Measurements from ENCODE around the gene C1QL1.

C1QL1 gene

GRCh38 chr17:44935116-44935515 lies 33.0 kb downstream of the C1QL1 start:
- Histone ChIP-seq H3K4me1 (ENCODE audit: control insufficient read depth in 1 of 2, insufficient read depth in 1 of 2, low read depth in 1 of 2, low read length in 1 of 2) (no peaks in the 10 kb centered on the region), H3K27ac (no peak overlapping the region), H3K27me3 (no peaks in the 10 kb centered on the region), H3K9me3 (no peaks in the 10 kb centered on the region), H3K4me3 (ENCODE audit: low read depth in 1 of 2, low read length in 1 of 2) (no peak overlapping the region), H3K36me3 (peaks cover 60% of the 10 kb centered on the region)
- TF ChIP-seq CTCF (IDR thresholded peaks at IDR 0.05) = no peak

- Histone ChIP-seq H3K9me3 (no peaks in the 10 kb centered on the region), H3K36me3 (peaks cover 64% of the 10 kb centered on the region), H3K27me3 (no peaks in the 10 kb centered on the region), H3K27ac (no peak overlapping the region), H3K4me1 (ENCODE audit: control insufficient read depth in 1 of 2, insufficient read depth in 1 of 2, low read depth in 1 of 2, low read length in 1 of 2) (no peaks in the 10 kb centered on the region), H3K4me3 (ENCODE audit: low read depth in 1 of 2, low read length in 1 of 2) (no peak overlapping the region)
- TF ChIP-seq CTCF (IDR thresholded peaks at IDR 0.05) = no peak
These were observed 33.4 kb downstream of the C1QL1 start for GRCh38 chr17:44934745-44935105.

- Histone ChIP-seq H3K4me3 (ENCODE audit: low read depth in 1 of 2, low read length in 1 of 2) (no peak overlapping the region), H3K27ac (no peak overlapping the region), H3K36me3 (peaks cover 70% of the 10 kb centered on the region), H3K9me3 (no peaks in the 10 kb centered on the region), H3K4me1 (ENCODE audit: control insufficient read depth in 1 of 2, insufficient read depth in 1 of 2, low read depth in 1 of 2, low read length in 1 of 2) (no peaks in the 10 kb centered on the region), H3K27me3 (no peaks in the 10 kb centered on the region)
- TF ChIP-seq CTCF (IDR thresholded peaks at IDR 0.05) = no peak
These were observed 34.0 kb downstream of the C1QL1 start for GRCh38 chr17:44933824-44934744.

GRCh38 chr17:44932787-44933097 lies 35.4 kb downstream of the C1QL1 start:
- Histone ChIP-seq H3K4me3 (ENCODE audit: low read depth in 1 of 2, low read length in 1 of 2) (no peak overlapping the region), H3K36me3 (peaks cover 84% of the 10 kb centered on the region), H3K4me1 (ENCODE audit: control insufficient read depth in 1 of 2, insufficient read depth in 1 of 2, low read depth in 1 of 2, low read length in 1 of 2) (no peaks in the 10 kb centered on the region), H3K27me3 (no peaks in the 10 kb centered on the region), H3K27ac (no peak overlapping the region), H3K9me3 (no peaks in the 10 kb centered on the region)
- TF ChIP-seq CTCF (IDR thresholded peaks at IDR 0.05) = no peak

GRCh38 chr17:44932096-44932786 lies 35.9 kb downstream of the C1QL1 start:
- Histone ChIP-seq H3K9me3 (no peaks in the 10 kb centered on the region), H3K27ac (no peak overlapping the region), H3K27me3 (no peaks in the 10 kb centered on the region), H3K36me3 (peaks cover 89% of the 10 kb centered on the region), H3K4me3 (ENCODE audit: low read depth in 1 of 2, low read length in 1 of 2) (no peak overlapping the region), H3K4me1 (ENCODE audit: control insufficient read depth in 1 of 2, insufficient read depth in 1 of 2, low read depth in 1 of 2, low read length in 1 of 2) (no peaks in the 10 kb centered on the region)
- TF ChIP-seq CTCF (IDR thresholded peaks at IDR 0.05) = no peak
